GM12878 (cell line): ENCODE measurements around the gene CASP6. TPM values are rescaled to one million over a fixed set of nuclear protein-coding genes. Genes with fewer than 3 reads are reported as not detected.

Source experiments
- ATAC-seq: fragments of 200-7000 bp; cut with Tn5 transposase; 3 replicates; pipeline ENCODE4 v1.9.1; 2020; ENCODE audit warnings: mild to moderate bottlenecking, moderate library complexity
- BruUV-seq: library from RNA; stranded (reverse); fragments of 400-500 nt; replicated peaks from 2 replicates; lab custom pipeline; 2021; lab: Mats Ljungman, UMichigan
- CTCF ChIA-PET: fragments of 300-600 bp; sonication (Branson Sonifier 250); formaldehyde crosslinking; extraction: SDS; loops from one replicate; lab custom pipeline; 2021; ENCODE audit warnings: inconsistent platforms; lab: Yijun Ruan, JAX
- POLR2A ChIA-PET: fragments of 350-600 bp; formaldehyde crosslinking; extraction: SDS; loops from one replicate; lab custom pipeline; 2021; ENCODE audit warnings: inconsistent platforms; lab: Charles Lee
- RAD21 ChIA-PET: fragments of 300-600 bp; sonication (Branson Sonifier 250); formaldehyde crosslinking; loops from one replicate; lab custom pipeline; 2023; ENCODE audit warnings: antibody characterized with exemption; ENCODE audit not compliant: unreplicated experiment; lab: Charles Lee
- SMC1A ChIA-PET: fragments of 300-600 bp; sonication (Branson Sonifier 250); formaldehyde crosslinking; loops from one replicate; lab custom pipeline; 2023; ENCODE audit not compliant: unreplicated experiment, uncharacterized antibody; lab: Charles Lee
- DNase-seq: peaks from one replicate; pipeline ENCODE4 v3.0.0-alpha.2; 2011; ENCODE audit warnings: low read depth, low spot score
- FAIRE-seq: peaks from 3 replicates; lab custom pipeline; 2011; peaks lifted over from hg19 to GRCh38; lab: Jason Lieb, UNC
- H2AFZ ChIP-seq: 2 replicates; pipeline ENCODE4 v1.6.0; 2011; ENCODE audit warnings: low read depth, low read length, control low read depth; ENCODE audit not compliant: control insufficient read depth
- H3K27ac ChIP-seq: 2 replicates; pipeline ENCODE4 v1.5.1; 2011; ENCODE audit warnings: control low read depth; ENCODE audit not compliant: control insufficient read depth, insufficient read depth
- H3K27me3 ChIP-seq, 2 experiments: replicated peaks in 1 of 2; 2 replicates each; pipeline versions ENCODE4 v1.6.0 to v1.6.1; 2011; ENCODE audit warnings: low read length in 1 of 2; ENCODE audit not compliant: control insufficient read depth in 2 of 2, insufficient read depth in 2 of 2
- H3K36me3 ChIP-seq, 2 experiments: 2 replicates each; pipeline ENCODE4 v1.5.1; 2011; ENCODE audit warnings: low read length in 1 of 2; ENCODE audit not compliant: control insufficient read depth in 2 of 2, insufficient read depth in 2 of 2
- H3K4me1 ChIP-seq: 2 replicates; pipeline ENCODE4 v1.6.1; 2011; ENCODE audit warnings: mild to moderate bottlenecking, low read length, moderate library complexity, mixed read lengths; ENCODE audit not compliant: control insufficient read depth, insufficient read depth
- H3K4me2 ChIP-seq: 2 replicates; pipeline ENCODE4 v1.6.0; 2011; ENCODE audit warnings: control low read depth; ENCODE audit not compliant: control insufficient read depth, insufficient read depth
- H3K4me3 ChIP-seq: fragments of 200-600 bp; sonication (generic); 2 replicates; pipeline ENCODE4 v1.5.1; 2016
- H3K79me2 ChIP-seq: 2 replicates; pipeline ENCODE4 v1.6.0; 2011; ENCODE audit warnings: low read length; ENCODE audit not compliant: control insufficient read depth, insufficient read depth
- H3K9ac ChIP-seq: 2 replicates; pipeline ENCODE4 v1.8.0; 2011; ENCODE audit warnings: low read length, control low read depth, mixed read lengths; ENCODE audit not compliant: control insufficient read depth, insufficient read depth
- H3K9me3 ChIP-seq: replicated peaks from 3 replicates; pipeline ENCODE4 v1.5.1; 2011; ENCODE audit warnings: mild to moderate bottlenecking, low read length; ENCODE audit not compliant: control insufficient read depth, insufficient read depth
- H4K20me1 ChIP-seq: 2 replicates; pipeline ENCODE4 v1.6.0; 2011; ENCODE audit not compliant: control insufficient read depth, insufficient read depth
- ATF3 ChIP-seq: IDR thresholded peaks from 2 replicates; pipeline ENCODE4 v1.6.1; 2011; ENCODE audit warnings: low read depth, mild to moderate bottlenecking, low read length, moderate library complexity, borderline replicate concordance; ENCODE audit errors: extremely low read depth
- ATF7 ChIP-seq: fragments of 450-650 bp; IDR thresholded peaks from 2 replicates; pipeline ENCODE4 v1.6.1; 2016; ENCODE audit warnings: low read depth, mild to moderate bottlenecking
- BCL11A ChIP-seq: IDR thresholded peaks from 2 replicates; pipeline ENCODE4 v1.6.1; 2011; ENCODE audit warnings: low read depth, low read length
- CREB1 ChIP-seq: IDR thresholded peaks from 2 replicates; pipeline ENCODE4 v1.6.1; 2012; ENCODE audit warnings: low read depth, mild to moderate bottlenecking, inconsistent platforms
- EP300 ChIP-seq, 2 experiments: fragments of 150-350 bp in 1 of 2; IDR thresholded peaks; 2 replicates each; pipeline ENCODE4 v1.6.1; 2011 to 2012; ENCODE audit warnings: low read depth in 2 of 2, low read length in 2 of 2, borderline replicate concordance in 1 of 2, improper control_type of control experiment in 1 of 2, inconsistent platforms in 1 of 2; ENCODE audit not compliant: control insufficient read depth in 1 of 2
- ESRRA ChIP-seq: IDR thresholded peaks from 2 replicates; pipeline ENCODE4 v1.6.1; 2012; ENCODE audit warnings: mild to moderate bottlenecking, low read length, improper control_type of control experiment
- HCFC1 ChIP-seq: fragments of 150-350 bp; IDR thresholded peaks from 2 replicates; pipeline ENCODE4 v1.6.1; 2014; ENCODE audit warnings: low read length
- IRF3 ChIP-seq: fragments of 450-650 bp; IDR thresholded peaks from 2 replicates; pipeline ENCODE4 v1.6.1; 2014; ENCODE audit warnings: mild to moderate bottlenecking
- NR2C2 ChIP-seq: IDR thresholded peaks from 2 replicates; pipeline ENCODE4 v1.6.1; 2011; ENCODE audit warnings: borderline replicate concordance, low read depth; ENCODE audit not compliant: control insufficient read depth, insufficient read length
- RAD51 ChIP-seq: fragments of 450-650 bp; IDR thresholded peaks from 2 replicates; pipeline ENCODE4 v1.6.1; 2016; ENCODE audit warnings: moderate library complexity, mild to moderate bottlenecking, inconsistent platforms
- SP1 ChIP-seq: IDR thresholded peaks from one replicate; pipeline ENCODE4 v1.6.1; 2011; ENCODE audit warnings: low read depth, low read length
- TARDBP ChIP-seq: IDR thresholded peaks from 2 replicates; pipeline ENCODE4 v1.6.1; 2016; ENCODE audit warnings: borderline replicate concordance
- TCF12 ChIP-seq: IDR thresholded peaks from 2 replicates; pipeline ENCODE4 v1.6.1; 2011; ENCODE audit warnings: low read depth, mild to moderate bottlenecking, low read length
- ZNF207 ChIP-seq: fragments of 450-650 bp; IDR thresholded peaks from 2 replicates; pipeline ENCODE4 v1.6.1; 2014; ENCODE audit warnings: antibody characterized with exemption, mild to moderate bottlenecking, borderline replicate concordance
- WGBS: methylation state at CpG from one replicate; pipeline ENCODE4 v1.1.6; 2016; ENCODE audit warnings: low lambda C conversion rate; ENCODE audit not compliant: insufficient replicate concordance, insufficient coverage; ENCODE audit errors: missing lambda C conversion rate; 5-methylcytosine and 5-hydroxymethylcytosine counted together
- in situ Hi-C: fragments of 300-500 bp; cut with MboI; formaldehyde crosslinking; loops from 9 replicates; pipeline ENCODE4 v1.14.3; 2018; ENCODE audit warnings: mixed read lengths
- intact Hi-C: fragments of 100-400 bp; cut with micrococcal nuclease; formaldehyde crosslinking; loops from one replicate; pipeline ENCODE4 v1.14.2; 2022; ENCODE audit not compliant: unreplicated experiment
- polyA plus RNA-seq, 11 experiments: library from polyadenylated mRNA; depleted of rRNA in 4 of 11; unstranded in 6 of 11; stranded (reverse) in 5 of 11; fragments of >200 nt; fragmentation: Nextera tagmentation in 4 of 11; fragmentation: Illumina TruSeq in 1 of 11; extraction: Ambion mirVana in 4 of 11; extraction: Trizol in 1 of 11; gene quantifications; 1 replicate in 1 of 11; 2 replicates in 10 of 11; pipeline versions ENCODE4 v1.2.1 to v1.2.3, GENCODE V29; 2011 to 2016; ENCODE audit warnings: inconsistent platforms in 2 of 11, missing spikeins in 2 of 11, low read depth in 1 of 11
- total RNA-seq, 4 experiments: library from RNA; depleted of rRNA in 3 of 4; stranded (reverse); fragments of >200 nt in 3 of 4; fragmentation: Illumina TruSeq in 1 of 4; extraction: Trizol in 1 of 4; gene quantifications; 2 replicates each; pipeline versions ENCODE4 v1.2.1 to v1.2.3, GENCODE V29; 2013 to 2021

CASP6 gene
- total and polyA plus RNA-seq, 10 of the 15 experiments (the other 5 are each of a cell fraction or from before 2014, with no cell fraction given): 20.0 to 66.8 (median 30.8) TPM

- no peak for DNase-seq
- CTCF ChIA-PET: interaction anchor here (0.7 to 1.1 kb wide), 2 partner anchors 95 to 118 kb away, joined by 3 read pairs; no protein-coding TSS in a partner anchor
- FAIRE-seq: no peak
- BruUV-seq: no TSS peak
- Histone ChIP-seq H3K27ac (no peak overlapping the region), H3K79me2 (no peaks in the 10 kb centered on the region), H2AFZ (no peak overlapping the region), H4K20me1 (no peaks in the 10 kb centered on the region), H3K4me3 (no peak overlapping the region), H3K36me3 (0 out of 4 replicates have a peak, but pooled peaks cover 0 to 2% of the 10 kb centered on the region in 2 experiments), H3K9ac (no peak overlapping the region), H3K4me2 (peak overlapping the region; percentile 39), H3K4me1 (peaks cover 5% of the 10 kb centered on the region; the same call in 1 of the 2 replicates), H3K27me3 (no peaks in the 10 kb centered on the region), H3K9me3 (no peaks in the 10 kb centered on the region)
- in situ Hi-C loops (no loop called here), intact Hi-C loops (loop anchor here (10.0 kb wide), 1 partner anchor 266 kb away; no protein-coding TSS in a partner anchor)
- SMC1A ChIA-PET: interaction anchor here (1.2 kb wide), 1 partner anchor 136 kb away, joined by 3 read pairs; no protein-coding TSS in a partner anchor
- WGBS: 100% methylated on average over 2 of the region's 2 CpGs
- ATAC-seq: no peak
- TF ChIP-seq SP1: no peak
- no peak for TF ChIP-seq ATF7
- TF ChIP-seq CREB1: no peak
- TF ChIP-seq ESRRA: no peak
- TF ChIP-seq TARDBP: no peak
- TF ChIP-seq RAD51: no peak
- TF ChIP-seq TCF12: no peak
- TF ChIP-seq ATF3: no peak
- TF ChIP-seq HCFC1: no peak
- no peak for TF ChIP-seq ZNF207
- TF ChIP-seq BCL11A: no peak
- TF ChIP-seq NR2C2: no peak
- TF ChIP-seq IRF3: no peak
- TF ChIP-seq EP300 (IDR thresholded peaks at IDR 0.05; ENCODE audit: borderline replicate concordance in 1 of 2, control insufficient read depth in 1 of 2, low read depth in 2 of 2, low read length in 2 of 2): no peak
- RAD21 ChIA-PET: interaction anchor here (1.0 to 1.2 kb wide), 2 partner anchors 9 to 146 kb away, joined by 3 read pairs; no protein-coding TSS in a partner anchor
- POLR2A ChIA-PET: interaction anchor here (0.6 kb wide), 1 partner anchor 262 kb away, joined by 6 read pairs; no protein-coding TSS in a partner anchor
Observed at GRCh38 chr4:109708435-109708834, 5.2 kb upstream of the CASP6 start.
